SHP77 (cell line): ENCODE results near the gene BACE2.
"Not testable (repeated sequence)": the region's sequence is repeated elsewhere in the genome, so short reads cannot be mapped to it uniquely, and the experiment has no call there.

Experiments used
- DNase-seq, 2 experiments: peaks; one replicate each; lab custom pipeline; 2025; lab: John Stamatoyannopoulos, UW

The BACE2 gene

DNA sequence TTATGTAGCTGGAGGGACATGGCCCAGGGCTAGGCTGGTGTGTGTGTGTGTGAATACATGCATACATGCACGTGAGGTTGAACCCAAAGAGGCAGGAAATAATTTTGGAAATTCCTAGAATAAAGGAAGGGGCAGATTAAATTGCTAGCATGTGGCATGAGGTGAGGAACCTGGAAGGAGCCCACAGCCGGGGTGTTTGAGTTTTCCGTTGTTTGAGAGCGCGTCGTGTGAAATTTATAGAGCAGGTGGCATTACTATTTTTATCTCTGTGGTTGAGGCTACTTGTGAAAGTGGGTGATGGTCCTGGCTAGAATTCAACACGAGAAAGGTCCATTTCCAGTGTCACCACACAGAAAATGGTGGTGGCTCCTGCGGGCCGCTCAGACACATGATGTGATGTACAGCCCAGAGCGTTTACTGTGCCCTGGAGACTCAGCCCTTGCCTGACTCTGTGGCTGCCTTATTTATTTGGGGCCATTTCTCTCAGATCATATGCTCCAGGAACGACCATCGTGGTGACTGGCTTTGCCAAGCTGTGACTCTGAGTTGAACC, 48.0 kb downstream of the BACE2 start:
- DNase-seq = no peak

- DNase-seq = no peak
Measured at GRCh38 chr21:41216486-41216885, 48.5 kb downstream of the BACE2 start.

DNA sequence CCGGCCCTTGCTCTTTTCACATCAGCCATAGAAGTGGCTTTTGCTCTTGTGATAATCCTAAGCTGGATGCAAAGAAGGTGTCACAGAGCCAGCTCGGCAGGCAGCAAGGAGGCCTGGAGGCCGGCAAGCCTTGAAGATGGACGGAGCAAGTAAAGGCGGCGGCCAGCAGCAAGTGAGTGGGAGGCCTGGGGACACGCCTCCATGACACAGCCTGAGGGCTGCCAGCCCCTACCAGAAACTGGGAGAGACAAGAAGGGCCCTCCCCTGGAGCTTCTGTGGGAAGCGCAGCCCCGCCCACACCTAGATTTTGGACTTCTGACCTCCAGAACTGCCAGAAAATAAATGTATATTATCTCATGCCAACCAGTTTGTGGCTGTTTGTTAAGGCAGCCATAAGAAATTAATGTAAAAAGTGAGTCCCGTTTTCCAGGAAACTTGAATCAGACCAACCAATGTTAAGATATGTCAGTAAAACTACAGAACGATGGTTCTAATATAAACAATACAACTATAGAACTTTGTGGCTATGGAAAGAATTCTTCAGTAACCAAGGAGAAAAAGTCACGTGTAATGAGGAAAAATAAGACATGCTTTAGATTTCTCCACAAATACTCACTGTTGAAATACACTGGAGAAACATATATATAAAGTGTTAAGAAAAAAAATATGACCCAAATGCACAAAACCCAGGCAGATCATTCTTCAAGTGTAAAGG, 49.9 kb downstream of the BACE2 start:
- no peak for DNase-seq

DNA sequence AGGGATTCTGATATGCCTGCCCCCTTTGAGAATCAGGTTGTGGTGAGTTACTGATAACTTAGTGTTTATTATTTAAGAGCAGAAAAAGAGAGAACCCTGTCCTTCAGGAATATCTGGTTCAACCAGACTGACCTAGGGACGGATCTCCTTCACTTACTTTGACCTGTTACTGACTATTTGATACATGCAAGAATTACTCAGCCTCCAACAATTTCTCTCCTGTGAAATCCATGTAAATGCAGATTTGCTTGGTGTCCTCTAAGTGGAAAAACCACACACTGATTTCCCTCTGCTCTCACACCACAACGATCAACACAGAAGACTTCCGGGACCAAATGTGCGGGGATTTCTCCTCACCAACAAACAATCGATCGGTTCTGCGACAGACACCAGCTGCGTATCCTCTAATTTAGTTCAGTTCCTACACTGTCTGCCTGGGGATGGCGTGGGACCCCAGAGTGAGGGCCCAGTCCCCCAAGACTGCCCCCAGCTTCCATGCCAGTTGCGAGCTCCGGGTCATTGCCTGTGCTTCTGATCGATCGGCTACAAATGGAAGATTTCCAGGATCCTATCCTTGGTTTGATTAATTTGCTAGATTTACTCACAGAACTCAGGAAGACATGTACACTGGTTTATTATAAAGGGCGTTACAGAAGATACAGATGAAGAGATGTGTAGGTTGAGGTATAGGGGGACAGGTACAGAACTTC, 51.7 kb downstream of the BACE2 start:
- no peak for DNase-seq

GRCh38 chr21:41220208-41220733, 52.3 kb downstream of the BACE2 start:
- no peak for DNase-seq

DNA sequence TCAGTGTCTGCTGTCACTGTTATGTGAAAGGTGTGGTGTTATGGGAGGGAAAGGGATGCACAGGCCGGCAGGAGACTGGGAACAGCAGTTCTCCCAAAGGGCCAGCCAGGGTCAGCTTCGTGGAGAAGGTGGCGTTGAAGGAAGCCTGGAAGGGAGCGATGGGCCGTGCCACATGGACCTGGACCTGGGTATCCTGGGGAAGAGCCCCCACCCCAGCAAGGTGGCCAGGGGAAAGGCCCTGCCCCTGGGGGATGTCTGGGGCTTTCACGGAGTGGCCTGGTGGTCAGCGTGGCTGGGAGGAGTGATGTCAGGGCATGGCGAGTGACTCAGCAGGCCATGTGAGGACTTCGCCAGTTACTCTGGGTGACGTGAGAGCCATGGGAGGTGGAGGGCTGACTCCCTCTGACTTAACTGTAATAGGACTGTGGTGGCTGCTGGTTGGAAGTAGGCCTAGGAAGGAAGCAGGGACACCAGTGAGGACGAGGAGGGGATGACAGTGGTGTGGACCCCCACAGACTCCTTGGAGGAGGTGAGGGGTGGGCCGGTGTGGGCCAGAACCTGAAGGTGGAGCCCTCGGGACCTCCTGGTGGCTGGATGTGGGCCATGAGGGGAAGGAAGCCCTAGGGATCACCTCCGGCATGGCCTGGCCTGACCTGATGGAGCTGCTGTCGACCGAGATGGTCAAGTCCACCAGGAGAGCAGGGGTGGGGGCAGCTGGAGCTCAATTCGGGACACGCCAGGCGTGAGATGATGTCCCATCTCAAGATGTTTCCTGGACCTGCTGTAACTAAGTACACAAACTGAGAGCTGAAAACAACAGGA, 54.5 kb downstream of the BACE2 start:
- no peak for DNase-seq

- no peak for DNase-seq
Measured at GRCh38 chr21:41226853-41227252, 58.9 kb downstream of the BACE2 start.

DNA sequence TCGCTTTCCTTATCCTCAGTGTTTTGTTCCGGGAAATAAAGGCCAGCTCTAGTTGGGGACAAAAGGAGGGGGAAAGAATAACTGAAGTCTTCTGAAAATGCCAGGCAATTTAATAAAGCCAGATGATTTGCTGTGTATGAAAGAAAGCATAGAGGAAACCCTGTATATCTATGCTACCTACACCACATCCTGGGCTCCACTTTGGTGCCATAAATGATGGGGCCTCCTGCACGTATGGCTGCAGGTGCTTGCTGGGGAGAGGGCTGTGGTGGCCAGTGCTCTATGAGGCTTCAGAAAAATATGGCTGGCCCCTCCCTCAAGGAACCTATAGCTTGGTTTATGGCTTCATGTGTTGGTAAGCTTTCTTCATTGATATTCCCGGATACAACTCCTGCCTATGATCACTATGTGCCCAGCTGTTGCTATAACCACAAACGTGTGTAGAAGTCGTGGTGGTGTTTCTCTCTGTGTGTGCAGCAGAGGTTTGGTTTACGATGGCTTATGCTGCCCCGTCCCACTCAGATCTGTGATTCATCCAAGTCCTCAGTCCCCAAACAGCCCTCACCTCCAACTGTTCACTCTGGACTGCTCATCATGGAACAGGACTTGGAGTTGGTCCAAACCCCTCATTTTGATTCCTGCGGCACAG, 59.5 kb downstream of the BACE2 start:
- DNase-seq = no peak

GRCh38 chr21:41228006-41228370, 60.0 kb downstream of the BACE2 start:
- DNase-seq = peak; percentile 66 to 85

DNA sequence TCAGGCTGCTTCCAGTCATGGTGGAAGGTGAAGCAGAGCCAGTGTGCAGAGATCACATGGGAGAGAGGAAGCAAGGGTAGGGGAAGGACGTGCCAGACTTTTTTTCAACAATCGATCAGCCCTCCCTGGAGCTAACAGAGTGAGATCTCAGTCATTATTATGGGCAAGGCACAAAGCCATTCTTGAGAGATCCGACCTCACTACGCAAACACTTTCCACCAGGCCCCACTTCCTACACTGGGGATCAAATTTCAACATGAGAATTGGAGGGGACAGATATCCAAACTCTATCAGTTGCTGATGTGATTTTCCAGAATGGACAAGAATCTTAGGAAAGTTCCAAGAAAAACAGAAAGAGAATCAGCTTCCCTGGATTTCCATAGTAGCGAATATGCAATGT, 60.5 kb downstream of the BACE2 start:
- no peak for DNase-seq

- DNase-seq = no peak
Measured at GRCh38 chr21:41228958-41229357, 61.0 kb downstream of the BACE2 start.

- no peak for DNase-seq
Measured at GRCh38 chr21:41229509-41230248, 61.7 kb downstream of the BACE2 start.

DNA sequence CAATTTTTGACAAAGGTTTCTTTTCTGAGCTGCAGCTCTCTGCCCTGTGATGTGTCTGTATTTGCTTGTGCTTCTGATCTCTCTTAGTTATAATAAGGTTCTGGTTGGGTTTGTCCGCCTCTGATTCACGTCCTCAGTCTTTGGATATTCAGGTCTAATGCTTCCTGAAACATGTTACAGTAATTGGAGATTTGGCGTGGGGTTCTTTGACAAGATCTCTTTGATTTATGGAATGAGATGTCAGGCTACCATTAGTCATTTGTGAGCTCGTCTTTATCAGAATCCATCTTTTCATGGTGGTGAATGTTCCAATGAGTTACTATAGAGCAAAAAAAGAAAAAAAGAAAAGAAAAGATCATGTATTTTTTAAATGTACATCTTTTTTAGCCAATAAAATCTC, 62.5 kb downstream of the BACE2 start:
- DNase-seq = no peak

- DNase-seq = no peak
Measured at GRCh38 chr21:41231060-41231459, 63.1 kb downstream of the BACE2 start.

DNA sequence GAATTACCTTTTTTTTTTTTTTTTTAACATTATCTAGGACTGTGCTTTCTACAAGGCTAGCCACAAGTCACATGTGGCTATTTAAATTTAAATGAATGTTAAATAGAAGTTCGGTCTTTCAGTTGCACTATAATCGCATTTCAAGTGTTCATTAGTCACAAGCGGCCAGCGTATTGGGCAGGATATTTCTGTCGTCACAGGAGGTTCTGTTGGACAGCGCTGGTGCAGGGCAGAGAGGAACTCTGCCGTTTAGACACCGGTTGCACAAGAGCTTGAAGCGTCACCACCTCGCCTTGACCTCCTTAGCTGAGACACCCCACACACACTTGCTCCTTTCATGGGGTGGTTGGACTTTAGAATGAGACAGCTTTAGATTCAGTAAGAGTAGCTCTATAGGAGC, 64.1 kb downstream of the BACE2 start:
- no peak for DNase-seq

DNA sequence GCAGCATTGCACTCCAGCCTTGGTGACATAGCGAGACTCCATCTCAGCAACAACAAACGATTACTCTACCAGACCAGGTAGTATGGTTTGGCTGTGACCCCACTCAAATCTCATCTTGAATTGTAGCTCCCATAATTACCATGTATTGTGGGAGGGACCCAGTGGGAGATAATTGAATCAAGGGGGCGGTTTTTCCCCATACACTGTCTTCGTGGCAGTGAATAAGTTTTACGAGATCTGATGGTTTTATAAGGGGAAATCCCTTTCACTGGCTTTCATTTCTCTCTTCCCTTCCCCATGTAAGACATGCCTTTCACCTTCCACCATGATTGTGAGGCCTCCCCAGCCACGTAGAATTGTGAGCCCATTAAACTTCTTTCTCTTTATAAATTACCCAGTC, 66.0 kb downstream of the BACE2 start:
- no peak for DNase-seq

DNA sequence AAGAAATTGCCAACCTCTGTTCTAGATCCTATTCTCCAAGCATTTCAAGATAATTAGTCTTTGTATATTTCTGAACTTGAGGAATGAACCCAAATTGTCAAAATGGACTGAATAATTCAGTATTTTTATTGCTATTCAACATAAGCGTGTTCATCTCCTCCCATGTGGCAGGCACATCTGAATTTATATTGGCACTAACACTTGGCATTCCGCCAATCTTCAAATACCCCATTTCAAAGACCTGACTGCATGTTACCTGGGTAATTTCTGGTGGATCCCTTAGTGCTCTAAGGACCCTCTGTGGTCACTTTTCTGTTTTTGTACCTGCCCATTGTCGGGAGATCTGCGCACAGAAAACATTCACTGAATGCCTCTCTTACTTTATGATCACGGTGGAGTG, 66.6 kb downstream of the BACE2 start:
- DNase-seq = no peak

DNA sequence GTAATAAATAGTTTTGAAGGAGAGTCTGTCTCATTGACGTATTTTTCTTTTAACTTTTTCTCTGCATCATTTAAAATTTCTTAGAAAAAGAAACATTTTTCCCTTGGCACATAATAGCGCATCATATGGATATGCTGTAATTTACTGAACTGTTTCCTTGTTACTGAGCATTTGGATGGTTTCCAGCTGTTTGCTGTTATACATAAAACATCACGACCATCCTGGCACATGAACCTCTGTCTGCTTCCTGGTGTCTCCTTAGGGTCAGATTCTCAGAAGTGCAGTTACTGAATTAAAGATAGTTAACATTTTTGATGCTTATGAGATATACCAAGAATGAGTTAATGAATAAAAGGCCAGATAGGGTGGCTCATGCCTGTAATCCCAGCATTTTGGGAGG, 67.2 kb downstream of the BACE2 start:
- DNase-seq = no peak

GRCh38 chr21:41236352-41236973, 68.5 kb downstream of the BACE2 start:
- DNase-seq = no peak

- DNase-seq = not testable (repeated sequence)
Measured at GRCh38 chr21:41238081-41238796, 70.3 kb downstream of the BACE2 start.
